WTC11 (cell line): ENCODE data around the gene DGKG.

Experiments used
- CTCF ChIP-seq: fragments of 200-600 bp; IDR thresholded peaks from 2 replicates; pipeline ENCODE4 v1.8.0; 2022; ENCODE audit warnings: antibody characterized with exemption
- ELF4 ChIP-seq: sonication (generic); formaldehyde crosslinking; IDR thresholded peaks from 2 replicates; pipeline ENCODE4 v1.8.1; 2022; ENCODE audit warnings: low read depth, mild to moderate bottlenecking, moderate library complexity, missing genetic modification reagents
- NFYB ChIP-seq: sonication (generic); formaldehyde crosslinking; conservative IDR thresholded peaks from 2 replicates; pipeline ENCODE4 v1.8.0; 2022; ENCODE audit warnings: low read depth, missing genetic modification reagents
- NR3C1 ChIP-seq: sonication (generic); formaldehyde crosslinking; conservative IDR thresholded peaks from 2 replicates; pipeline ENCODE4 v1.8.1; 2023; ENCODE audit warnings: low read depth, mild to moderate bottlenecking, missing genetic modification reagents
- SP1 ChIP-seq: sonication (generic); formaldehyde crosslinking; conservative IDR thresholded peaks from 2 replicates; pipeline ENCODE4 v1.8.1; 2022; ENCODE audit warnings: missing genetic modification reagents
- TP53 ChIP-seq: sonication (generic); formaldehyde crosslinking; IDR thresholded peaks from 2 replicates; pipeline ENCODE4 v1.8.1; 2023; ENCODE audit warnings: mild to moderate bottlenecking, missing genetic modification reagents
- ZNF232 ChIP-seq: sonication (generic); formaldehyde crosslinking; IDR thresholded peaks from 2 replicates; pipeline ENCODE4 v1.8.0; 2022; ENCODE audit warnings: mild to moderate bottlenecking, missing genetic modification reagents

- TF ChIP-seq CTCF (no peak), NFYB (CRISPR knock-in tag) (no peak), ZNF232 (CRISPR knock-in tag) (no peak), ELF4 (no peak), NR3C1 (CRISPR knock-in tag) (no peak), TP53 (CRISPR knock-in tag) (no peak), SP1 (CRISPR knock-in tag) (no peak)
Measured at GRCh38 chr3:186267758-186268157, 94.3 kb downstream of the DGKG start.
